HG03520 (cell line): ENCODE measurements around the gene CD247.

Experiments
- ATAC-seq: cut with Tn5 transposase; IDR thresholded peaks from one replicate; pipeline ENCODE4 v1.9.1; 2021; ENCODE audit warnings: mild to moderate bottlenecking, moderate library complexity; ENCODE audit not compliant: unreplicated experiment

CD247 gene

GRCh38 chr1:167440776-167441175 lies 77.6 kb downstream of the CD247 start:
- ATAC-seq = no peak

- ATAC-seq = no peak
Measured at GRCh38 chr1:167440345-167440744, 78.0 kb downstream of the CD247 start.

GRCh38 chr1:167439301-167439988 lies 78.9 kb downstream of the CD247 start:
- ATAC-seq = no peak

- ATAC-seq = no peak
Measured at GRCh38 chr1:167438171-167439138, 79.9 kb downstream of the CD247 start.

GRCh38 chr1:167435484-167435883 lies 82.8 kb downstream of the CD247 start:
- ATAC-seq = no peak

- no peak for ATAC-seq
Measured at GRCh38 chr1:167434306-167434705, 84.0 kb downstream of the CD247 start.

GRCh38 chr1:167433884-167434283 lies 84.4 kb downstream of the CD247 start:
- ATAC-seq = no peak

- ATAC-seq = no peak
Measured at GRCh38 chr1:167432780-167433179, 85.5 kb downstream of the CD247 start.

GRCh38 chr1:167431909-167432650 lies 86.2 kb downstream of the CD247 start:
- ATAC-seq = no peak

- no peak for ATAC-seq
Measured at GRCh38 chr1:167431261-167431908, 86.9 kb downstream of the CD247 start.

- ATAC-seq = no peak
Measured at GRCh38 chr1:167430849-167431242, 87.5 kb downstream of the CD247 start.

GRCh38 chr1:167430134-167430848 lies 88.0 kb downstream of the CD247 start:
- ATAC-seq = peak; percentile 48

GRCh38 chr1:167429612-167430011 lies 88.7 kb downstream of the CD247 start:
- peak; percentile 31 for ATAC-seq

GRCh38 chr1:167428395-167428794 lies 89.9 kb downstream of the CD247 start:
- ATAC-seq = no peak

GRCh38 chr1:167427848-167428247 lies 90.5 kb downstream of the CD247 start:
- ATAC-seq = no peak

- no peak for ATAC-seq
Measured at GRCh38 chr1:167426716-167427115, 91.6 kb downstream of the CD247 start.

GRCh38 chr1:167425482-167425881 lies 92.8 kb downstream of the CD247 start:
- ATAC-seq = no peak

- no peak for ATAC-seq
Measured at GRCh38 chr1:167423684-167424619, 94.4 kb downstream of the CD247 start.

- ATAC-seq = no peak
Measured at GRCh38 chr1:167420510-167420909, 97.8 kb downstream of the CD247 start.
